ENCODE results near the gene SPATA31C1. TPM values are rescaled to one million over a fixed set of nuclear protein-coding genes. Genes with fewer than 3 reads are reported as not detected.

The SPATA31C1 gene
- total and polyA plus RNA-seq, 2 of the 13 experiments (the other 11 are each of a cell fraction or from before 2014, with no cell fraction given) = not detected

GRCh38 chr9:87968155-87968554 lies 50.4 kb downstream of the SPATA31C1 start (continued):
- TF ChIP-seq, protein P1, sequence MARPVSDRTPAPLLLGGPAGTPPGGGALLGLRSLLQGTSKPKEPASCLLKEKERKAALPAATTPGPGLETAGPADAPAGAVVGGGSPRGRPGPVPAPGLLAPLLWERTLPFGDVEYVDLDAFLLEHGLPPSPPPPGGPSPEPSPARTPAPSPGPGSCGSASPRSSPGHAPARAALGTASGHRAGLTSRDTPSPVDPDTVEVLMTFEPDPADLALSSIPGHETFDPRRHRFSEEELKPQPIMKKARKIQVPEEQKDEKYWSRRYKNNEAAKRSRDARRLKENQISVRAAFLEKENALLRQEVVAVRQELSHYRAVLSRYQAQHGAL (CRISPR knock-in tag; IDR thresholded peaks at IDR 0.05; ENCODE audit: not compliant biosample characterization) = no peak
- TF ChIP-seq, protein P2, sequence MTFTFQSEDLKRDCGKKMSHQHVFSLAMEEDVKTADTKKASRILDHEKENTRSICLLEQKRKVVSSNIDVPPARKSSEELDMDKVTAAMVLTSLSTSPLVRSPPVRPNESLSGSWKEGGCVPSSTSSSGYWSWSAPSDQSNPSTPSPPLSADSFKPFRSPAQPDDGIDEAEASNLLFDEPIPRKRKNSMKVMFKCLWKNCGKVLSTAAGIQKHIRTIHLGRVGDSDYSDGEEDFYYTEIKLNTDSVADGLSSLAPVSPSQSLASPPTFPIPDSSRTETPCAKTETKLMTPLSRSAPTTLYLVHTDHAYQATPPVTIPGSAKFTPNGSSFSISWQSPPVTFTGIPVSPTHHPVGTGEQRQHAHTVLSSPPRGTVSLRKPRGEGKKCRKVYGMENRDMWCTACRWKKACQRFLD (CRISPR knock-in tag; IDR thresholded peaks at IDR 0.05; ENCODE audit: borderline replicate concordance) = no peak

GRCh38 chr9:87970602-87971001 lies 52.8 kb downstream of the SPATA31C1 start:
- ATAC-seq (no peak), FAIRE-seq (no peak), DNase-seq (ENCODE audit: low spot score) (no peak)
- no TSS peak for BruUV-seq (replicated peaks)
- Histone ChIP-seq H3K27ac (ENCODE audit: extremely low read length, insufficient read depth, low read length) (no peak overlapping the region), H3K4me1 (ENCODE audit: insufficient read depth, low read length) (no peaks in the 10 kb centered on the region), H4K20me1 (ENCODE audit: insufficient read depth, low read length) (no peaks in the 10 kb centered on the region), H3K27me3 (ENCODE audit: control insufficient read depth in 1 of 2, insufficient read depth in 2 of 2, low read length in 2 of 2) (no peaks in the 10 kb centered on the region; a peak in 1 of 5 replicates), H3K36me3 (replicated peaks in 1 of 2; ENCODE audit: control insufficient read depth in 1 of 2, insufficient read depth in 2 of 2, low read length in 2 of 2) (no peaks in the 10 kb centered on the region), H3K4me2 (ENCODE audit: low read depth, low read length) (no peak overlapping the region), H3K9ac (ENCODE audit: insufficient read depth, low read depth, low read length) (no peak overlapping the region), H2AFZ (ENCODE audit: low read length) (no peak overlapping the region), H3K9me3 (ENCODE audit: low read length) (no peaks in the 10 kb centered on the region), H3K79me2 (ENCODE audit: insufficient read depth, low read length) (no peaks in the 10 kb centered on the region), H3K4me3 (replicated peaks in 1 of 3; ENCODE audit: insufficient read depth in 1 of 3, low read depth in 2 of 3, low read length in 3 of 3) (no peak overlapping the region)
- in situ Hi-C loops (cut with HindIII; ENCODE audit: extremely low pct_ligation_motif_present, low pct_unique_long_range_greater_than_20kb) (no loop called here), intact Hi-C loops (cut with micrococcal nuclease; ENCODE audit: unreplicated experiment) (no loop called here)
- TF ChIP-seq BRCA1 (CRISPR knock-in tag; IDR thresholded peaks at IDR 0.05) = no peak
- TF ChIP-seq ZKSCAN8 (CRISPR knock-in tag; IDR thresholded peaks at IDR 0.05; ENCODE audit: borderline replicate concordance) = no peak
- no peak for TF ChIP-seq GLI4 (CRISPR knock-in tag; IDR thresholded peaks at IDR 0.05; ENCODE audit: borderline replicate concordance)
- no peak for TF ChIP-seq ERF (CRISPR knock-in tag; IDR thresholded peaks at IDR 0.05)
- no peak for TF ChIP-seq ZNF720 (CRISPR knock-in tag; IDR thresholded peaks at IDR 0.05)
- no peak for TF ChIP-seq ZNF430 (CRISPR knock-in tag; IDR thresholded peaks at IDR 0.05)
- no peak for TF ChIP-seq ZNF780A (CRISPR knock-in tag; IDR thresholded peaks at IDR 0.05)
- TF ChIP-seq, protein P3, sequence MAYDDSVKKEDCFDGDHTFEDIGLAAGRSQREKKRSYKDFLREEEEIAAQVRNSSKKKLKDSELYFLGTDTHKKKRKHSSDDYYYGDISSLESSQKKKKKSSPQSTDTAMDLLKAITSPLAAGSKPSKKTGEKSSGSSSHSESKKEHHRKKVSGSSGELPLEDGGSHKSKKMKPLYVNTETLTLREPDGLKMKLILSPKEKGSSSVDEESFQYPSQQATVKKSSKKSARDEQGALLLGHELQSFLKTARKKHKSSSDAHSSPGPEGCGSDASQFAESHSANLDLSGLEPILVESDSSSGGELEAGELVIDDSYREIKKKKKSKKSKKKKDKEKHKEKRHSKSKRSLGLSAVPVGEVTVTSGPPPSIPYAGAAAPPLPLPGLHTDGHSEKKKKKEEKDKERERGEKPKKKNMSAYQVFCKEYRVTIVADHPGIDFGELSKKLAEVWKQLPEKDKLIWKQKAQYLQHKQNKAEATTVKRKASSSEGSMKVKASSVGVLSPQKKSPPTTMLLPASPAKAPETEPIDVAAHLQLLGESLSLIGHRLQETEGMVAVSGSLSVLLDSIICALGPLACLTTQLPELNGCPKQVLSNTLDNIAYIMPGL (CRISPR knock-in tag; IDR thresholded peaks at IDR 0.05; ENCODE audit: borderline replicate concordance in 1 of 2, low read depth in 1 of 2) = no peak
- TF ChIP-seq CHCHD3 (CRISPR knock-in tag; IDR thresholded peaks at IDR 0.05) = no peak
- POLR2A ChIA-PET = no interaction called here
- CTCF ChIA-PET (ENCODE audit: low intra/inter-chr PET ratio, low total read pairs) = no interaction called here
- 50% methylated on average over 1 of the region's 10 CpGs for WGBS (ENCODE audit: low lambda C conversion rate)
